Measurements from ENCODE around the gene RANBP1. TPM values are rescaled to one million over a fixed set of nuclear protein-coding genes. Genes with fewer than 3 reads are reported as not detected.

RANBP1 gene
- total and polyA plus RNA-seq, 9 of the 15 experiments (the other 6 are each of a cell fraction or from before 2014, with no cell fraction given) = 162 to 2,891 (median 1,289) TPM

GRCh38 chr22:20126284-20127029, 10.6 kb downstream of the RANBP1 start:
- WGBS (ENCODE audit: insufficient coverage, low coverage, missing lambda C conversion rate) = 89% methylated on average over 19 of the region's 19 CpGs
- no TSS peak for BruUV-seq (replicated peaks)
- ChIA-PET POLR2A (interaction anchor here (0.7 to 8.3 kb wide), 13 partner anchors 8 to 402 kb away, joined by 3 to 212 read pairs (median 5); partner anchors contain the start of genes CCDC188, RANBP1 and TRMT2A), CTCF (ENCODE audit: low intra/inter-chr PET ratio) (no interaction called here)
- no peak overlapping the region for H3K4me3 ChIP-seq
- intact Hi-C loops (cut with micrococcal nuclease) (no loop called here), in situ Hi-C loops (cut with MboI) (loop anchor here (5.0 kb wide), 1 partner anchor 154 kb away; no protein-coding TSS in a partner anchor)
- H3K27ac ChIP-seq (ENCODE audit: extremely low read depth, low read depth, low read length) = no peak overlapping the region
- FAIRE-seq (peak; percentile 26), DNase-seq (ENCODE audit: extremely low read depth in 1 of 4, low spot score in 3 of 4) (no peak), ATAC-seq (no peak)
- no peak overlapping the region for H3K4me2 ChIP-seq (ENCODE audit: insufficient read depth, low read length)
- peaks cover 4% of the 10 kb centered on the region for H3K9me1 ChIP-seq (ENCODE audit: control insufficient read depth, insufficient read depth, low read length)
- no peak overlapping the region for H2AFZ ChIP-seq (ENCODE audit: low read depth, low read length)
- no peaks in the 10 kb centered on the region for H3K9me3 ChIP-seq (replicated peaks; ENCODE audit: control insufficient read depth, insufficient read depth, low read depth, low read length)
- H3K27me3 ChIP-seq (ENCODE audit: control insufficient read depth in 2 of 2, insufficient read depth in 2 of 2, low read length in 2 of 2) = no peaks in the 10 kb centered on the region
- peaks cover 68% of the 10 kb centered on the region for H3K36me3 ChIP-seq (ENCODE audit: control insufficient read depth, insufficient read depth, low read length)
- H3K4me1 ChIP-seq (replicated peaks in 1 of 2; ENCODE audit: control insufficient read depth in 2 of 2, insufficient read depth in 2 of 2, low read length in 2 of 2) = peaks cover 3 to 75% of the 10 kb centered on the region in 2 experiments; a peak in 4 of 5 replicates
- peak overlapping the region in 1 of 2 experiments; percentile 38; a peak in 1 of 4 replicates for H3K9ac ChIP-seq (ENCODE audit: insufficient read depth in 1 of 2, low read depth in 2 of 2, low read length in 2 of 2)
- peaks cover 79% of the 10 kb centered on the region for H4K20me1 ChIP-seq (replicated peaks; ENCODE audit: control insufficient read depth, insufficient read depth, low read length)
- peaks cover 33% of the 10 kb centered on the region for H3K79me2 ChIP-seq (ENCODE audit: control insufficient read depth, insufficient read depth, low read length)
- 0 out of 2 replicates have a peak, but pooled peaks have one; percentile 36 for TF ChIP-seq ESRRB (CRISPR knock-in tag; IDR thresholded peaks at IDR 0.05; ENCODE audit: borderline replicate concordance)
- TF ChIP-seq ZNF639 (CRISPR knock-in tag; conservative IDR thresholded peaks at IDR 0.05 in 1 of 2, IDR thresholded peaks at IDR 0.05 in 1 of 2) = 0 out of 4 replicates have a peak, but pooled peaks of 1 of the 2 experiments have one; percentile 33
- TF ChIP-seq RHOXF2B (CRISPR knock-in tag; conservative IDR thresholded peaks at IDR 0.05) = 0 out of 2 replicates have a peak, but pooled peaks have one; percentile 14
- no peak for TF ChIP-seq GTF2B (IDR thresholded peaks at IDR 0.05; ENCODE audit: extremely low read depth, insufficient read length)
- no peak for TF ChIP-seq ZNF280A (IDR thresholded peaks at IDR 0.05; ENCODE audit: low read depth, partially characterized antibody)
- peak; percentile 22 for TF ChIP-seq SETDB1 (IDR thresholded peaks at IDR 0.05; ENCODE audit: low read length)
- no peak for TF ChIP-seq FIP1L1 (IDR thresholded peaks at IDR 0.05; ENCODE audit: low read depth, low read length, poor library complexity, severe bottlenecking)
- TF ChIP-seq RNF2 (IDR thresholded peaks at IDR 0.05) = no peak
- TF ChIP-seq ZNF398 (CRISPR knock-in tag; IDR thresholded peaks at IDR 0.05) = no peak
- no peak for TF ChIP-seq ZNF408 (CRISPR knock-in tag; IDR thresholded peaks at IDR 0.05; ENCODE audit: low read depth)
- TF ChIP-seq RFX1 (IDR thresholded peaks at IDR 0.05) = no peak
- no peak for TF ChIP-seq E2F3 (CRISPR knock-in tag; IDR thresholded peaks at IDR 0.05)
- no peak for TF ChIP-seq FOXJ2 (tag; IDR thresholded peaks at IDR 0.05)
- peak; percentile 50 for TF ChIP-seq SUPT5H (IDR thresholded peaks at IDR 0.05)

Data from K562 (cell line).